Measurements from ENCODE around the gene ATP2A3.

Gene ATP2A3

DNA sequence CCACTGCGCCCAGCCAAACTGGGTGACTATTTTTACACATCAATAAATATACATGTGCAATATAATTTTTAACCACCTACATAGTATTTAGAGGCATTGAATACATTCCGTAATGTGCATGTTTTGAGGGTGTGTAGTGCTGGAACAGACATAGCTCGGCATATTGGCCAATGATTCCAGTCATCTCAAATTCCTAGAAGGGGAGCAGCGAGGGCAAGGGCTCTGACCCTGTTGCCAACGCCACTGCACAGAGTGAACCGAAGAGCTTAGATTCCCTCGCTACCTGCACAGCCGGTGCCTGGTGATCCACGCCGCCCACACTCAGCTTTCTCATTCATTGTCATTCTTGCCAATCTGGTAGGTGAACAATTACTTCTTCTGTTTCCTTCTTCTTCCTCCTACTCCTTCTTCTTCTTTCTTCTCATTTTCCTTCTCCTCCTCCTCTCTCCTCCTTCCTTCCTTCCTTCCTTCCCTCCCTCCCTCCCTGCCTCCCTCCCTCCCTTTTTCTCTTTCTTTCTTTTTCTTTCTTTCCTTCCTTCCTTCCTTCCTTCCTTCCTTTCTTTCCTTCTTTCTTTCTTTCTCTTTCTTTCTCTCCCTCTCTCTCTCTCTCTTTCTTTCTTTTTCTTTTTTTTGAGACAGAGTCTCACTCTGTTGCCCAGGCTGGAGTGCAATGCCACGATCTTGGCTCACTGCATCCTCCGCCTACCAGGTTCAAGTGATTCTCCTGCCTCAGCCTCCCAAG, 26.3 kb upstream of the ATP2A3 start:
- ATAC-seq, result no peak

DNA sequence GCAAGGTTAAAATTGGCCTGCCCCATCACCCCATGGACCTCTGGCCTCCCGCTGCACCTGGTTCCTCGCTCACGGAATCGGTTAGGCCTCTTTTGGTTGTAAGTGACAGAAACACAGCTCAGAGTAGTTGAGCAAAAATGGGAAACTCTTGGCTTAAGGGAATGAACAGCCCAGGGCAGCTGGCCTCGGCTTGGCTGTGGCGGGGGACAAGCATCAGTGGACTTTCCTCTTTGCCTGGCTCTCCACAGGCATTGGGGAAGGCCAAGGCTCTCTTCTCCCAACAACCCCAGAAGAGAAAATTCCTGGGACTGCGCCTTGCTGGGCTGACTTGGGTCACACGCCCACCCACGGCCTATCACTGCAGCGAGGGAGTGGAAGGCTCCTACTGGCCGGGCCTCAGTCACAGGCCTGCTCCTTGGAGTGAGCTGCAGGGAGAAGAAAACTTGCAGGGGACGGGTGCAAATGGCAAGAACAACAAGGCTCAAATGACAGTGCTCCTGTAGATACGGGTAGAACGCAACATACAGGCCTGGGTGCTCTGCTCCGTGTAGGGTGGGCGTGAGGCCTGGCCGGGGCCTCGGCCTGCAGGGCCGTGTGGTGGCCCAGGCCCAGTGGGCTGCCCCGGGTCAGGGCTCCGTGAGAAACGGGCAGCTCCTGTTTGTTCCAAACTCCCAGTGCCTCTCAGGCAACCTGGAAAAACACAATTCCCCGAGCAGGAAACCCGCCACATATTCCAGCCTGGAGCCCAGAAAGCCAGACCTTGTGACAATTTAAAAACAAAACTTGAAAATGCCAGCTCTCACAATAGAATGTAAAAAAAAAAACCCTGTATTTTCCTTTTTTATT, 25.0 kb upstream of the ATP2A3 start:
- no peak for ATAC-seq

DNA sequence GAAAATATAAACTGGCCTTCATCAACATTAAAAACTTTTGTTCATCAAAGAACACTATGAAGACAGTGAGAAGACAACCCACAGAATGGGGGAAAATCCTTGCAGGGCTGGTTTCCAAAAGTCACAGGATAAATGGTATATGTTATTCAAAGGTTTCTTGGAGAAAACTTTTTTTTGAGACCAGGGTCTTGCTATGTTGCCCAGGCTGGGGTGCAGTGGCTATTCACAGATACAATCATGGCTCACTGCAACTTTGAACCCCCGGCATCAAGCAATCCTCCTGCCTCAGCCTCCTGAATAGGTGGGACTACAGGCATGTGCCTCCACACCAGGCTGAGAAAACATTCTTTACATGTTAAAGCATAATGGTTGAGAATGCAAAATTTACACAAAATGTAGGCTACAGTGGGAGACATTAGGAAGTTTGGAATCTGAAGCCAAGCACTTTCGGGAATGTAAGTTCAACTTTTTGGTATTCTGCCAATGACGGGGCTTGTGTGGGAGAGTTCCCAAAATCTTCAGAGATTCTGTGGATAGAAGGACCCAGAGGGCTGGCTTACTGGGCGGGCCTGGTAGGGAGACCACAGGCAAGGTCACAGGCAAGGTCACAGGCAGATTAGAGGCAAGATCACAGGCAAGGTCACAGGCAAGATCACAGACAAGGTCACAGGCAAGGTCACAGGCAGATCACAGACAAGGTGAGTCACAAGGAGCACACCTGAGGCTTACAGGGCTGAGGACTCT, 24.2 kb upstream of the ATP2A3 start:
- ATAC-seq, result no peak

- no peak for ATAC-seq
Measured at GRCh38 chr17:3986939-3987335, 22.7 kb upstream of the ATP2A3 start.

GRCh38 chr17:3986270-3986938, 22.2 kb upstream of the ATP2A3 start:
- ATAC-seq, result no peak

DNA sequence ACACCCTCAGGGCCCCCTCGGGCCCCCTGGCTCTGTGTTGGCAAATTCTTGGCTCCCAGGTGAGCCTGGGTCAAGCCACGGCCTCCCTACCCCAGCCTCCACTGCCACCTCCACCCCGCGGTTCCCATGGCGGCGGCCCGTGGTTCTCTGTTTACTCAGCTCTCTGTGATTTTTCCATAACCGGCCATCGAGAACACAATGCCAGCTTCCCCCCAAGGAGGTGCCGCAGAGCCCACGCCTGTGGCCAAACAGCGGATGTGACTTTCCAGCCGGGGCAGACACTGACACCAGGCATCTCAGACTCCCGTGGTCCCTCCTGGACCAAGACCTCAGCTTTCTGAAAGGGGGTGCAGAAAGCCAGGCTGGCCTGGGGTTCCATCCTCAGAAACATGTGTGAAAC, 21.6 kb upstream of the ATP2A3 start:
- no peak for ATAC-seq

DNA sequence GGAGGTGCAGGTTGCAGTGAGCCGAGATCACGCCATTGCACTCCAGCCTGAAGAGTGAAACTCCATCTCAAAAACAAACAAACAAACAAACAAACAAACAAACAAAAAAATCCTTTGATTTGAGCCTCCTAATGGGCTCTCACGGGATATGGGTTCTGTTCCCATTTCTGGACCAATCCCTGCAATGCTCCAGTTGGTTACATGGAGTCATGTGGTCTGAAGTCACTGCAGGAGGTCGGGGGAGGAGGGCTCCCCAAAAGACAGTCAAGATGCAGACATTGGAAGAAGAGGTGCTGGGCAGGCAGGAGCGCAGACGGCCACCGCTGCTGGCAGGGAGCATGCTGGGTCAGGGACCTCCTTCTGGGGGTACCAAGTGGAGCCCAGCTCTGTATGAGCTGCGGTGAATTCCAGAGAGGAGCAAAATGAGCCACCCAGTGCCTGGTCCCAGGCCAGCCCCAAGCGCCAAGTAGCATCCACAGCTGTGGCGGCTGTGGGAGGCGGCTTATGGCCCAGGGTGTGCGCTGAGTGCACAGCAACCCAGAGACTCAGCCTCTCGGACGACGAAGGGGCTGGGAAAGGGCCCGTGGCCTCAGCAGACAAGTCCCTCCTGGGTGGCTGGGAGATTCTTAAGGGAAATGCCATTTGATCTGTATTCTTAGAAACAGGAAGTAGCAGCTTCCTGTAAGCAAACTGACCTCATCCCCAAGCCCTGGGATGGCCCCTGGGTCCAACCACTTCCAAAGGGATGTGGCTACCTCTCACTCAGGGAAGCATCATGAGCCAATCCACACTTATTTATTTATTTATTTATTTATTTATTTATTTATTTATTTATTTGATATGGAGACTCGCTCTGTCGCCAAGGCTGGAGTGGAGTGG, 19.6 kb upstream of the ATP2A3 start:
- no peak for ATAC-seq

DNA sequence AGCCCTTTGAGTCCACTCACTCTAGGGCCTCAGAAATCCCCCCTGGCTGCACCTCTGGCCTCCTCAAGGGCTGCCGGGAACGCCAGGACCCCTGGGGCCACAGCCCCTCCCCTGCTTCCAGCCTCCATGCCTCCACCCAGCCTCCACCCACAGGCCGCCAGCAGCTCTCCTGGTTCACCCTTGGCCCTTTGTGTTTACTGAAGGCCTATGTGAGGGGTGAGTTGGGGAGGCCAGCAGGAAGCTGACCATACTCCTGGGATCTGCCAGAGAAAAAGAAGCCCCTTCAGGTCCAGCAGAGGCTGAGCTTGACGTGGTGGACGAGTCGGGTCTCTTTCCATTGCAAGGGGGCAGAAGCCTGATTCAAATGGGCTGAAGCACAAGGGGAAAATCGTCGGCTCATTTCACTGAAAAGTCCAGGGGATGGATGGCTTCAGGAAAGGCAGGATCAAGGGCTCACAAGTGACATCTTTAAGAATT, 18.3 kb upstream of the ATP2A3 start:
- ATAC-seq, result no peak

- no peak for ATAC-seq
Measured at GRCh38 chr17:3982113-3982512, 17.9 kb upstream of the ATP2A3 start.

- no peak for ATAC-seq
Measured at GRCh38 chr17:3981455-3981854, 17.2 kb upstream of the ATP2A3 start.

- no peak for ATAC-seq
Measured at GRCh38 chr17:3980381-3981014, 16.3 kb upstream of the ATP2A3 start.

GRCh38 chr17:3979290-3979611, 15.0 kb upstream of the ATP2A3 start:
- no peak for ATAC-seq

DNA sequence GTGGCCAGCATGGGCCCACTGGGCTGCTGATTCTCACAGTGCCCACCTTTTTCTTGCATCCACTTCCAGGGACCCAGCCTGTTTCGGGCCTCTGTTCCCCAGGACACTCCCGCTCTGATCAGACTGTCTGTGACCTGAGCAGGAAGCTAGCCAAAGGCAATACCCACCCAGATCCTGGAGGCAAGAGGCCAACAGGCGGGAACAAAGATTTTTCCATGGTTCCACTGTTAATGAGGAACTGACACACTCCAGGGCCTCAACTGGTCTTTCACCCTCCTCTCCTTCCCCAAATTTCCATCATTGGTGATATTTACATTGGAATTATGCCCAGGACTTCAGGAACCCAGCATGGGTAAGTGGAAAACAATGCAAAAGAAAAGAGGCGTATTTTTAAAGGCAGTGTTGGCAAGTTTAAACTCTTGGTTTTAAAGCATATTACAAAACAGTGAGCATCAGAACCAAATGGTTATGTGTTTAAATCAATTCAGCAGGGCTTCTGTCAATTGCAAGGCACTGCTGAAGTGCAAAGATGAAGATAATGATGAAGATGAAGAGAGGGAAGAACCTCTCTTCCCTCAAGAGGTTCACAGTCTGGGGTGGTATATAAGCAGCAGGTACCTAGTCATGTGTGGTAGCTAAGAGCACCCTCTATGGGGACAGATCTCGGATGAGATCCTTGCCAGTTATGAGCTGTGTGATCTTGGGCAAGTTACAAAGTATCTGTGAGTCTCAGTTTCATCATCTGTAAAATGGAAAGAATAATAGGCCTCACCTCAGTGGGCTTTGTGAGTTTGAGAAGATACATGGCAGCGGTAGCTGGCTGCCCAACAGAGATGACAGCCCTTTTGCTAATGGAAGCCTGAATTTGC, 14.4 kb upstream of the ATP2A3 start:
- ATAC-seq, result no peak

DNA sequence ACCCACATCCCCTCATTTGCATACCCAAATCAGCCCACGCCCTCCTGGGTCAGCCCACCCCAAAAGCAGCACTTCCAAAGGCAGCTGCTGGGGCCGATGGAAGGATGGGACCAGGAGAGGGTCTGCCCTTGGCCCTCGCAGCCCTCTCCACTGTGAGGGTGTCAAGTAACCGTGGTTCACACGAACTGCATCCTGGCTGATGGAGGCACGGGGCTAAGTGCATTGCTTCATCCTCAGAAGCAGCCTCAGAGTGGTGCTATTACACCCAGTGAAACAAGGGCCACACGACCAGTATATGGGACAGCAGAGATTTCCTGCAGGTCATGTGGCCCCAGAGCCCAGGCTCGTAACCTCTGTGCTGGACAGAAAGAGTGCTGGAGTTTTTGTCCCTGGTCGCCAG, 13.2 kb upstream of the ATP2A3 start:
- no peak for ATAC-seq

DNA sequence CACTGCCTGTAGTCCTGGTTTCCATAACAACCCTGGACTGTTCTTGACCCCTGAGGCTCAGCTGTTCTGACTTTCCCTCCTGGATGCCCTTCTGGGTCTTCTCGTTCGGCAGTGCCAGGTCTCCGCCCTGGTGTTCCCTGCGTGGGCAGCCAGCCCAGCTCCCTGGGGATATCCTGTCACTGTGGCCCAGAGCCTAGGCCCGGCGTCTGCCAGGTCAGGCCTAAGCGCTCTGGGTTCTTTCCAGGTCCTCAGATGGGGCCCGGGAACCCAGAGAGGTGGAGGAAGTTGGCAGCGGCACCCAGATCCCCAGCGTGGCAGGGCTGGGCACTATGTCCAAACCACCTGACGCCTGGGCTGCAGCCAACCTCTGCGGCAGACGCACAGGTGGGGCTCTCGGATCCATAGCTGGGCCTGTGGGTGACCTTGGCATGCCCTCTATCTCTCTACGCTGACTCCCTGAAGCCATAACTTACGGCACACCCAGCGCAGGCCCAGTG, 12.5 kb upstream of the ATP2A3 start:
- no peak for ATAC-seq

DNA sequence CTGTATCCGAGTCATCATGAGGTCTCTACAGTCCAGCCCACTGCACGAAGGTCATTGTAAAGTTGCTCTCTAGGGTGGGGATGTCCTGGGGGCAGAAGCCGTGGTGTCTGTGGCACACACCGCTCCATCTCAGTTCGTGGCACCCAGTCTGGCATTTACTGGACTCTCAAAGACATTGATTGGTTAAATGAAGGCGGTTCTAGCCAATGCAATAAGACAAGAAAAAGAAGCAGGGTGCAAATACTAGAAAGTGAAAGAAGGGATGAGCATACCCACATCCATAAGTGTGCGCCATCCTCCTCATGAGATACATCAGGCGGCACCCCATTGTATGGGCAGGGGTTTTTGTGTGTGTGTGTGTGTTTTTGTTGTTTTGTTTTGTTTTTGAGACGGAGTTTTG, 10.7 kb upstream of the ATP2A3 start:
- ATAC-seq, result no peak

DNA sequence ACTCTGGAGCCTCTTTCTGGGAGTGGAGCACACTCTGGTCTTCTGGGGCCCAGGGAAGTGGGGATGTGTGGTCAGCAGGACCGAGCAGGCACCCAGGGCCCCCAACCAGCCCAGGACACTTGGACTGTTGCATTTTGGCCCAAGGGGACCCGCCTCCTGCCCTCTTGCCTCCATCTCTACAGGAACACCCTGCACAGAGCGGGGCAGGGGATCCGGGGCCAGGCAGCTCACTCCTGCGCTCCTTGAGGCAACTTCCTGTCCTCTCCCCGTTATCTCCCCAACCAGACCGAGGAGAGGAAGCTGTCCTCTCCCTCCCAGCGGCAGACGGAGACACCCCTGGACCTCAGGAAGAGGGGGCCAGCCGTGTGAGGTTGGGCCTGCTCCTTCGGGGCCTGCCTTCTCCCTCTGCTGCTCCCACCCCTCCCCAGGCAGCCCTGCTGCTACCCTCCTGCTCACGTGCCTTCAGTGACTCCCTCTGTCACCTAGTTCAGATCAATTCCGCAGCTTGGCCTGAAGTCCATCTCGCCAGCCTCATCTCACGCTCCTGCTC, 10.0 kb upstream of the ATP2A3 start:
- no peak for ATAC-seq

DNA sequence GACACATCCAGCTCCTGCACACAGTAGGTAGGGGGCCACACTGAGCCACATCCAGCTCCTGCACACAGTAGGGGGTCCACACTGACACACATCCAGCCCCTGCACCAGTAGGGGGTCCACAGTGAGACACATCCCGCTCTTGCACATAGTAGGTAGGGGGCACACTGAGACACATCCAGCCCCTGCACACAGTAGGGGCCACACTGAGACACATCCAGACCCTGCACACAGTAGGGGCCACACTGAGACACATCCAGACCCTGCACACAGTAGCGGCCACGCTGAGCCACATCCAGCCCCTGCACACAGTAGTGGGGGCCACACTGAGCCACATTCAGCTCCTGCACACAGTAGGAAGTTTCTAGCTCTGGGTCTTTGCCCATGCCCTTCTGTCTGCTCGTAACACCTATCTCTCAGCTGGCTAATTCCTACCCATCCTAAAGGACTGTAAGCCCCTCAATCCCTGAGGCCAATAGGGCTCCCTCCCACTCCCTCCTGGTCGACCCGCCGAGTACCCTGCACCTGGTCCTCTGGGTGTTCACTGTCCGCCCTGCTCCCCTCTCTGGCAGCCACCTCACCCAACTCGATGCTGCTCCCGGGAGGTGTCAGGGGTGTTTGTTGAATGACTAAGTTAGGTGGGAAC, 9.4 kb upstream of the ATP2A3 start:
- no peak for ATAC-seq

- no peak for ATAC-seq
Measured at GRCh38 chr17:3972931-3973330, 8.7 kb upstream of the ATP2A3 start.
